ENCODE measurements around the gene PRDM11. TPM values are rescaled to one million over a fixed set of nuclear protein-coding genes. Genes with fewer than 3 reads are reported as not detected.

PRDM11 gene
- total and polyA plus RNA-seq, 4 donors: 3.7 to 35.1 (median 14.1) TPM

GRCh38 chr11:45162916-45163879 lies 16.8 kb downstream of the PRDM11 start:
- Histone ChIP-seq H3K9ac (ENCODE audit: insufficient read depth in 1 of 2, low read length in 2 of 2) (no peak overlapping the region), H3K27ac (ENCODE audit: low read depth in 1 of 2, low read length in 1 of 2) (no peak overlapping the region), H3K9me3 (ENCODE audit: control insufficient read depth in 4 of 4, insufficient read depth in 3 of 4, low read length in 3 of 4) (no peaks in the 10 kb centered on the region), H3K36me3 (ENCODE audit: control insufficient read depth in 4 of 4, insufficient read depth in 4 of 4, low read length in 4 of 4) (no peaks in the 10 kb centered on the region), H3K27me3 (ENCODE audit: control insufficient read depth in 3 of 3, insufficient read depth in 3 of 3, low read length in 2 of 3) (no peaks in the 10 kb centered on the region), H3K4me1 (ENCODE audit: control insufficient read depth in 5 of 5, insufficient read depth in 5 of 5, low read length in 5 of 5) (peaks cover 8 to 40% (median 31%) of the 10 kb centered on the region in 5 donors), H3K4me3 (no peak overlapping the region)
- TF ChIP-seq CTCF (IDR thresholded peaks at IDR 0.05; ENCODE audit: control extremely low read depth, extremely low read depth): no peak
- WGBS, 2 donors: 84 to 92% methylated on average over 10 of the region's 10 CpGs
- no peak for ATAC-seq (ENCODE audit: insufficient read depth, low FRiP score)
- DNase-seq: no peak

- DNase-seq (no peak), ATAC-seq (ENCODE audit: insufficient read depth, low FRiP score) (no peak)
- no peak overlapping the region for H3K4me3 ChIP-seq
- H3K27me3 ChIP-seq (ENCODE audit: control insufficient read depth in 3 of 3, insufficient read depth in 3 of 3, low read length in 2 of 3): no peaks in the 10 kb centered on the region
- 51 to 72% methylated on average over 15 of the region's 15 CpGs for WGBS, 2 donors
- no peak for TF ChIP-seq CTCF (IDR thresholded peaks at IDR 0.05; ENCODE audit: control extremely low read depth, extremely low read depth)
- H3K4me1 ChIP-seq (ENCODE audit: control insufficient read depth in 5 of 5, insufficient read depth in 5 of 5, low read length in 5 of 5): peaks cover 8 to 36% (median 23%) of the 10 kb centered on the region in 5 donors
- no peaks in the 10 kb centered on the region for H3K36me3 ChIP-seq (ENCODE audit: control insufficient read depth in 4 of 4, insufficient read depth in 4 of 4, low read length in 4 of 4)
- no peak overlapping the region for H3K27ac ChIP-seq (ENCODE audit: low read depth in 1 of 2, low read length in 1 of 2)
- H3K9ac ChIP-seq (ENCODE audit: insufficient read depth in 1 of 2, low read length in 2 of 2): no peak overlapping the region
- no peaks in the 10 kb centered on the region for H3K9me3 ChIP-seq (ENCODE audit: control insufficient read depth in 4 of 4, insufficient read depth in 3 of 4, low read length in 3 of 4)
Observed at GRCh38 chr11:45163956-45164575, 17.6 kb downstream of the PRDM11 start.

- ATAC-seq (ENCODE audit: insufficient read depth, low FRiP score) (no peak), DNase-seq (no peak)
- 92 to 95% methylated on average over 9 of the region's 9 CpGs for whole genome bisulfite sequencing, 2 donors
- TF ChIP-seq CTCF (IDR thresholded peaks at IDR 0.05; ENCODE audit: control extremely low read depth, extremely low read depth): no peak
- no peaks in the 10 kb centered on the region for H3K9me3 ChIP-seq (ENCODE audit: control insufficient read depth in 4 of 4, insufficient read depth in 3 of 4, low read length in 3 of 4)
- H3K4me3 ChIP-seq: no peak overlapping the region
- no peak overlapping the region for H3K9ac ChIP-seq (ENCODE audit: insufficient read depth in 1 of 2, low read length in 2 of 2)
- H3K36me3 ChIP-seq (ENCODE audit: control insufficient read depth in 4 of 4, insufficient read depth in 4 of 4, low read length in 4 of 4): no peaks in the 10 kb centered on the region
- no peak overlapping the region for H3K27ac ChIP-seq (ENCODE audit: low read depth in 1 of 2, low read length in 1 of 2)
- no peaks in the 10 kb centered on the region for H3K27me3 ChIP-seq (ENCODE audit: control insufficient read depth in 3 of 3, insufficient read depth in 3 of 3, low read length in 2 of 3)
- peaks cover 13 to 32% (median 15%) of the 10 kb centered on the region in 5 donors for H3K4me1 ChIP-seq (ENCODE audit: control insufficient read depth in 5 of 5, insufficient read depth in 5 of 5, low read length in 5 of 5)
Observed at GRCh38 chr11:45165386-45165785, 18.9 kb downstream of the PRDM11 start.
